GM19467 (cell line): ENCODE measurements around the gene DCLK2.

Experiments
- ATAC-seq: cut with Tn5 transposase; IDR thresholded peaks from one replicate; pipeline ENCODE4 v1.9.1; 2021; ENCODE audit warnings: mild to moderate bottlenecking, moderate library complexity; ENCODE audit not compliant: unreplicated experiment

Gene DCLK2

GRCh38 chr4:150256225-150256620 is 178.0 kb downstream of the DCLK2 start:
- ATAC-seq, result no peak

- ATAC-seq, result no peak
Measured at GRCh38 chr4:150256841-150257730, 178.8 kb downstream of the DCLK2 start.

- no peak for ATAC-seq
Measured at GRCh38 chr4:150258569-150258968, 180.3 kb downstream of the DCLK2 start.

- no peak for ATAC-seq
Measured at GRCh38 chr4:150259861-150260567, 181.8 kb downstream of the DCLK2 start.

GRCh38 chr4:150261571-150261970 is 183.3 kb downstream of the DCLK2 start:
- ATAC-seq, result no peak

GRCh38 chr4:150262611-150263010 is 184.4 kb downstream of the DCLK2 start:
- no peak for ATAC-seq

- ATAC-seq, result no peak
Measured at GRCh38 chr4:150264595-150265161, 186.4 kb downstream of the DCLK2 start.

- ATAC-seq, result no peak
Measured at GRCh38 chr4:150265806-150266205, 187.6 kb downstream of the DCLK2 start.

GRCh38 chr4:150268444-150268843 is 190.2 kb downstream of the DCLK2 start:
- ATAC-seq, result no peak

- no peak for ATAC-seq
Measured at GRCh38 chr4:150278206-150278605, 200.0 kb downstream of the DCLK2 start.

- no peak for ATAC-seq
Measured at GRCh38 chr4:150280081-150280895, 202.0 kb downstream of the DCLK2 start.

- no peak for ATAC-seq
Measured at GRCh38 chr4:150280975-150281374, 202.7 kb downstream of the DCLK2 start.

- ATAC-seq, result no peak
Measured at GRCh38 chr4:150283689-150284088, 205.4 kb downstream of the DCLK2 start.

- no peak for ATAC-seq
Measured at GRCh38 chr4:150286656-150287055, 208.4 kb downstream of the DCLK2 start.

- ATAC-seq, result no peak
Measured at GRCh38 chr4:150289198-150289597, 211.0 kb downstream of the DCLK2 start.

GRCh38 chr4:150289881-150290280 is 211.6 kb downstream of the DCLK2 start:
- ATAC-seq, result no peak

GRCh38 chr4:150297861-150298474 is 219.7 kb downstream of the DCLK2 start:
- no peak for ATAC-seq

GRCh38 chr4:150299816-150300215 is 221.6 kb downstream of the DCLK2 start:
- ATAC-seq, result no peak

- no peak for ATAC-seq
Measured at GRCh38 chr4:150302553-150302952, 224.3 kb downstream of the DCLK2 start.

GRCh38 chr4:150305995-150306394 is 227.8 kb downstream of the DCLK2 start:
- ATAC-seq, result no peak

GRCh38 chr4:150306719-150307118 is 228.5 kb downstream of the DCLK2 start:
- no peak for ATAC-seq
